GM19025 (cell line): ENCODE data around the gene FLYWCH2.

ENCODE experiments used
- ATAC-seq: cut with Tn5 transposase; IDR thresholded peaks from one replicate; pipeline ENCODE4 v1.9.1; 2021; ENCODE audit warnings: mild to moderate bottlenecking, low read depth, moderate library complexity; ENCODE audit not compliant: unreplicated experiment

The FLYWCH2 gene

GRCh38 chr16:2852731-2853507, 30.1 kb upstream of the FLYWCH2 start:
- ATAC-seq: no peak

- no peak for ATAC-seq
These were observed 29.4 kb upstream of the FLYWCH2 start for GRCh38 chr16:2853531-2854073.

DNA sequence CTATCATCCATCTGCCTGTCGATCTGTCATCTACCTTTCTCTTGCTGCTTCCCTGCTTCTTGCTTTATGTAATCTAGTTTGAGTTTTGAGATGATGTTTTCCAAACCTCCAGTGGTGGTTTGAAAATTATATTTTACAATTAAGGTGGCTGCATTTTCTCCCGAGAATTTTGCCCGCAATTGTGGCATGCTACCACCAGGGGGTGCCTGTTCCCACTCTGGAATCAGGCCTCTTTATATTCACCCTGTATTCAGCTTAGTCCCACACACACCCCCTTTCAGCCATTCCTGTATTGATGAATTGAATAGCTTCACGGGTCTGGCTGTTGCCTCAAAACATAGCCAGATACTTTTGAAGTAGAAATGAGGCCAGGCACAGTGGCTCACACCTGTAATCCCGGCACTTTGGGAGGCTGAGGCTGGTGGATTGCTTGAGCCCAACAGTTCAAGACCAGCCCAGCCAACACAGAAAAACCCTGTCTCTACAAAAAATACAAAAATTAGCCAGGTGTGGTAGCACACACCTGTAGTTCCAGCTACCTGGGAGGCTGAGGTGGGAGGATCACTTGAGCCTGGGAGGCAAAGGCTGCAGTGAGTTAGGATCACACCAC, 28.2 kb upstream of the FLYWCH2 start:
- ATAC-seq: no peak

DNA sequence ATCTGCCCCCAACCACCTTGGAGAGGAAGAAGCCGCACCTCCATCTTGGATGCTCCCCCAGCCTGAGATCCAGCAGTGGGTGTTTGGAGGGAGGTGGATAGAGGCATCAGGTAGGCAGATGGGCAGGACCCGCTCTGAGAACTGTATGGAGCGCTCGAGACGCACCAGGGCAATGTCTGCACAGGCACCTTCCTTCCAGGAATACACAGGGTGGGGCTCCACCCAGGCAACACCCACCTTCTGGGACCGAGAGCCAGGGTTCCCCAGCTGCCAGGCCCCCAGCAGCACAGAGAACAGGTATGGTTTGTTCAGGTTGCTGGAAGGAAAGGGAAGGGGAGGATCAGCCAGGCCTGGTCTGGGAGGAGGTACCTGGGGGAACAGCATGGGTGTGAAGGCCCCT, 27.5 kb upstream of the FLYWCH2 start:
- no peak for ATAC-seq

DNA sequence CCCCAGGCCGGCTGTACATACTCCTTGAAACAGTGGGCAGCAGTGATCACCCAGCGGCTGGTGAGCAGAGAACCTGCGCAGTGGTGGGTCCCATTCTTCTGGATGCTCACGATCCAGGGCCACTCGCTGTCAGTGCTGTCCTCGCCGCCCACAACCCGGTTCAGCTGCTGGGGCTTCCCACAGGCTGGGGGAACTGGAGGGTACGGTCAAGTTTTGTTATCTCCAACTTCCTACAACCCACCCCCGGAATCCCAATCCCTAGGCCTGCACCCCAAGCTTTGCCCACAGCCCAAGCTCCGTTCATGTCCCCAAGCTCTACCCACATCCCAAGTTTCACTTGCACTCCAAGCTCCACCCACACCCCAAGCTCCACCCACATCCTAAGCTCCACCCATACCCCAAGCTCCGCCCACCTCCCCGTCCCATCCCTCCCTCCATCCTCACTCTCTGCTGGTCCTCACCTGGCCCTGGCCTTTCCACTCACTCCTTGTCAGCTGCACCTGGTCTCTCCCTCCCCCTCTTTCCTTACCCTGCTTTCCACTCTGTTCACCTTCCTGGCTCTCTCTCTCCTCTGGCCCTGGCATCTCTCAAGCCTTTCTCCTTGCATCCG, 26.8 kb upstream of the FLYWCH2 start:
- no peak for ATAC-seq

DNA sequence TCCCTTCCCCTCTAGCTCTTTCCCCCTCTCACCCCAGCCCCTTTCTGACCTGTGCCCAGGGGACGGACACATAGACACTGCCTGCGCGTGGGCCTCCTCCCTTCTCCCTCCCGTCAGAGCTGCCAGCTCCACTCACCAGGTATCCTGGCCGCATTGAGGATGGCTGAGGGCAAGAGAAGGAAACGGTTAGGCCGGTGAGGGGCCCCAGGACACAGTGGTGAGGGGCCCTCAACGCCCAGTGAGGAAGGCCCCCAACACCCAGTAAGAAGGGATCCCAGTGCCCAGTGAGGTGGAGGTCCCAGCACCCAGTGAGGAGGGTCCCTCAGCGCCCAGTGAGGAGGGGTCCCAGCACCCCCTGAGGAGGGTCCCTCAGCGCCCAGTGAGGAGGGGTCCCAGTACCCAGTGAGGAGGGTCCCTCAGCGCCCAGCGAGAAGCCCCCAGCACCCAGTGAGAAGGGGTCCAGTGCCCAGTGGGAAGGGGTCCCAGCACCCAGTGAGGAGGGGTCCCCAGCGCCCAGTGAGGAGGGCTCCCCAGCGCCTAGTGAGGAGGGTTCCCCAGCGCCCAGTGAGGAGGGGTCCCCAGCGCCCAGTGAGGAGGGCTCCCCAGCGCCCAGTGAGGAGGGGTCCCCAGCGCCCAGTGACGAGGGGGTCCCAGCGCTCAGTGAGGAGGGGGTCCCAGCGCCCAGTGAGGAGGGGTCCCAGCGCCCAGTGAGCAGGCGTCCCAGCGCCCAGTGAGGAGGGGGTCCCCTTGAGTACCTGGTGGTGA, 26.1 kb upstream of the FLYWCH2 start:
- no peak for ATAC-seq

GRCh38 chr16:2857451-2858244, 25.4 kb upstream of the FLYWCH2 start, which contains the start of gene PRSS22:
PRSS22 (minus strand) TSS chr16:2858170; CDS start chr16:2858104, 66 bp downstream.
- ATAC-seq: no peak

DNA sequence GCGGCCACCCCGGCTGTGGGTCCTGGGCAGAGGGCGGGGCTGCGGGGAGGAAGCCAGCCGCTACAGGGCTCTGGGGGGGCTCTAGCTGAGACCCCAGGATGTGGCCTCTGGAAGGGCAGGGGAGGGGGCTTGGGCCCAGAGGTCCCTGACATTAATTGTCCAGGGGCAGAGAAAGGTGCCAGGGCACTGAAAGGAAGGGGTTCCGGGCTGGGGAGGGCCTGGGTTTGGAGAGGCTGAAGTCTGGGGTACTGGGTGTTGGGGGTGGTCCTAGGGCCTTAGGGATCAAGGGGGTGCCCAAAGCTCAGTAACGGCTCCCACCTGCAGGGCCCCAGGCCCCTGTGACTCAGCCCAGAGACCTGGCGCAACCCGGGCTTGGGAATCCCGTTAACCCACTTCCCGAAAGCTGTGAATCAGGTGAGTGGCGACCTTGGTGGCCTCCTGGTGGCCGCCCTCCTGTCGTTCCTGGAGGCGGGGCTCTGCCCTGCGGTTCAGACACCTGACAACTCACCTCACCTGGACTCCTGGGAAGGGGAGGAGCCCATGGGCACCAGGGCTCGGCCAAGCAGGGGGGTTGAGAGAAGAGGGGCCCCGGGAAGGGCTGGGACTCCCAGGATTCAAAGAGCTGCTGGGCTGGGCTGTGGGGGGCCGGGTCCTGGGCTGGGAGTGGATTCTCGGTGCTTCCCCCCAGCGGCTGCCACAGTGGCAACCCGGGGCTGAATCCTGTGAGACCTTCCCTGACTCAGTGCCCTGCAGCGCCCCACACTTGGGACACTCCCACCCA, 24.6 kb upstream of the FLYWCH2 start:
- ATAC-seq: no peak

DNA sequence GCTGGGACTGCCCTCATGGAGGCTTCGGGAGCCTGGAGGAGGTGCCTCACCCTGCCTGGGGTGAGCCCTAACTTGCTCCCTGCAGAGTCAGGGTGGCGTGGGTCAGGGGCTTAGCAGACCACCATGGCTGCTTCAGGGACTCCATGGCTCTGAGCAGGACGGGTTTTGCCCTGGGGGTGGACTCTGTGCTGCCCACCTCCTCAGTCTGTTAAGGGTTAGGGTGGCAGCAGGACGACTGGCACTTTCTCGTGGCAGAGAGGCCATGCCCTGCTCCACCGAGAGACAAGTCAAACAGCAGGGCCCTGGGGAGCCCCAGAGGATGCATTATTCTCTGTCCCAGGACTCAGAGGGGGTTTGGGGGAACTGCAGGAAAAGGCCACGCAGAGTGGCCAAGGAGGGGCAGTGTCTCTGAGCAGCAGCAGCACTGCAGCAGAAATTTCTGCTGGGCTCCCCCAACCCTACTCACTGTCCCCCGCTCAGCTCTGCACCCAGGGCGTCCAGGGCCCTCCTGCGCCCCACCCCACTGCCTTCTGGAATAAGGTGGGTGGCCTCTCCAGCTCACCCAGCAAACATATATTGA, 23.2 kb upstream of the FLYWCH2 start:
- no peak for ATAC-seq

DNA sequence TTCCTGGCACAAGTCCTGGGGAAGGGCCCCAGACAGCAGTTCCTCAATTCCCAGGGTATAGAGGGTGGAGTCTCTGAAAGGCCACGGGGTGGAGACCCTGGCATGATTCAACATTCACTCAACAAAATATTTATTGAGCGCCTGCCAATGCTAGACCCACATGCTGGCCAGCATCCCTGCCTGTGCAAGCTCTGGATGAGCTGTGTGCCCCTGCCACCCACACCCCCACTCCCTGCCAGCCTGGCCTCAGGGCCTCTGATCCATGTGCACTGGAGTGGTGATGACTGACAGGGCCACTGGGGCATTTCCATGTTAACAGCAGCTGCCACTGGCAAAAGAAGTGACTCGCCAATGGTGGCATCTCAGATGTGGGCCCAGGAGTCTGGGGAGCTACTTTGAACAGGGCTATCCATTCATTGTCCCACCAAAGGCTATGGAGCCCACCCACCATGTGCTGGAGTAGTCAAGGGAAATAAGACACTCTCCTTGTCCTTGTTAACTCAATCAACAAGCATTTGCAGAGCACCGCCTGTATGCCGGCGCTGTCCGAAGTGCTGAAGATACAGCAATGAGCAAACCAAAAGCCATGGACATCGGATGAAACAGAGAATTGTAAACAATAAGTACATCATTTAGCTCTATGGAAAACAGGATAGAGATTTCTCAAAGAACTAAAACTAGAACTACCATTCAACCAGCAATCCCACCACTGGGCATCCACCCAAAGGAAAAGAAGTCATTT, 22.0 kb upstream of the FLYWCH2 start:
- ATAC-seq: no peak

- ATAC-seq: no peak
These were observed 17.4 kb upstream of the FLYWCH2 start for GRCh38 chr16:2865651-2866050.

GRCh38 chr16:2866431-2866830, 16.6 kb upstream of the FLYWCH2 start:
- no peak for ATAC-seq

GRCh38 chr16:2867661-2867986, 15.4 kb upstream of the FLYWCH2 start:
- ATAC-seq: no peak

DNA sequence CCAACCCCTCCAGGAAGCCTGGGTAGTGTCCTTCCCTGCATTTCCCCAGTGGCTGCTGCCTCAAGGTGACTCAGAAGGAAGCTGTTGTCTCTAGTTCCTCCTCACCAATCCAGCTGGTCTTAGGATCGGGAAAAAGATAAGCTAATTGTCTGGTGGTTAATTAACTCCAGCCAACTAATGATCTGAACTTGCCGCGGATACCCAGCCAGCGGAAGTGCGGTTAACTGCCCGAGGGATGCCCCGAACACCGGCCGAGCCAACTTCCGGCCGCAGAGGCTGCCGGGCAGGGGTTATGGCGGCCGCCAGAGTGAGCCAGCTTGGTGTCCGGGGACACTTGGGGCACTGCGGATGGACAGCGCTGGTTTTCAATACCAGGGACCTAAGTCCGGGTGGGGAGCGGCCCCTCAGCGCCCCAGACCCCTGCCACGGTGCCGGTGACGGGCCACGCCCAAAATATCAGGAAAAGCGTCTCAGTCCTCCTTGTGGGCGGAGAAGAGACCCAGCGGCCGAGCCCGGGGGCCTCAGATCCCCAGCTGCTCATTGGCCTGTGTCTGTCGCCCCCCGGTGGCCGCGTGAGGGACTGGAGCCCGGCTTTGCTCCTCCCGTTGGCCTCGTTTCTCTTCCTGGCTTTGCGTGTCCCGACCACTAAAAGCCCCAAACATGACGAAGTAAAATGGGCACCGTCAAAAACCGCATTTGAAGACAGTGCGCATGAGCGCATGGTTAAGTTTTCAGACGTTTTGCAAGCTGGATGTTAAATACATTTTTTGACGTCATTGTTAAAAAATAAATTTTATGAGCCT, 14.8 kb upstream of the FLYWCH2 start:
- peak; percentile 89 for ATAC-seq

- no peak for ATAC-seq
These were observed 11.1 kb upstream of the FLYWCH2 start for GRCh38 chr16:2871926-2872325.

DNA sequence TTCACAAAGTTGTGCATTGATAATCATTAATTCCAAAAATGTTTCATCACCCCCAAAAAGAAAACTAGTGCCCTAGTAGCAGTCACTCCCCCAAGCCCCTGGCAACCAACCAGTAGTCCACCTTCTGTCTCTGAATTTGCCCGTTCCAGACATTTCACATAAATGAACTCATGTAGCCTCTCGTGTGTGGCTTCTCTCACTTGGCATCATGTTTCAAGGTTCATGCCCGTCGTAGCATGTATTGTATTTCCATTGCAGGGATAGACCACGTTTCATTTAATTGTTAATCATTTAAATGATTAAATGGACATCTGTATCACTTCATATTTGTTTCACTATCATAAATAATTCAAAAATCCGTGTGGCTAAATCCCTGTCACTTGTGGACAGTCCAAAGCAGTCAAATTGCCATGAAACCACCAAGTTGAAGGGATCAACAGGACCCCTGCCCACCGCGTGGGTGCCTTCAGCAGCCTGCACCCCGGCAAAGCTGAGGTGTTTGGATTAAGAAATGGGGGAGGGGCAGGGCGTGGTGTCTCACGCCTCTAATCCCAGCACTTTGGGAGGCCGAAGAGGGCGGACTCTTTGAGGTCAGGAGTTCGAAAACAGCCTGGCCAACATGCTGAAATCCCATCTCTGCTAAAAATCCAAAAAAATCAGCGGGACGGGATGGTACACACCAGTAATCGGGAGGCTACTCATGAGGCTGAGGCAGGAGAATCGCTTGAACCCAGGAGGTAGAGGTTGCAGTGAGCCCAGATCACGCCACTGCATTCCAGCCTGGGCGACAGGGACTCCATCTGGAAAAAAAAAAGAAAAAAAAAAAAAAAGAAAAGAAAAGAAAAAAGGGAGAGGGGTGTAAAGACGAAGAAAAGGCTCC, 8.7 kb upstream of the FLYWCH2 start:
- ATAC-seq: no peak
